Hematopoietic multipotent progenitor cell treated with erythropoietin and hydrocortisone succinate and interleukin-3 and kit ligand, for 4 days (in vitro differentiated cells): Measurements from ENCODE around the gene DPH7.
"Not testable (repeated sequence)": the region's sequence is repeated elsewhere in the genome, so short reads cannot be mapped to it uniquely, and the experiment has no call there.

ENCODE experiments used
- DNase-seq: peaks from one replicate; pipeline ENCODE4 v3.0.0-alpha.2; 2015

Gene DPH7

DNA sequence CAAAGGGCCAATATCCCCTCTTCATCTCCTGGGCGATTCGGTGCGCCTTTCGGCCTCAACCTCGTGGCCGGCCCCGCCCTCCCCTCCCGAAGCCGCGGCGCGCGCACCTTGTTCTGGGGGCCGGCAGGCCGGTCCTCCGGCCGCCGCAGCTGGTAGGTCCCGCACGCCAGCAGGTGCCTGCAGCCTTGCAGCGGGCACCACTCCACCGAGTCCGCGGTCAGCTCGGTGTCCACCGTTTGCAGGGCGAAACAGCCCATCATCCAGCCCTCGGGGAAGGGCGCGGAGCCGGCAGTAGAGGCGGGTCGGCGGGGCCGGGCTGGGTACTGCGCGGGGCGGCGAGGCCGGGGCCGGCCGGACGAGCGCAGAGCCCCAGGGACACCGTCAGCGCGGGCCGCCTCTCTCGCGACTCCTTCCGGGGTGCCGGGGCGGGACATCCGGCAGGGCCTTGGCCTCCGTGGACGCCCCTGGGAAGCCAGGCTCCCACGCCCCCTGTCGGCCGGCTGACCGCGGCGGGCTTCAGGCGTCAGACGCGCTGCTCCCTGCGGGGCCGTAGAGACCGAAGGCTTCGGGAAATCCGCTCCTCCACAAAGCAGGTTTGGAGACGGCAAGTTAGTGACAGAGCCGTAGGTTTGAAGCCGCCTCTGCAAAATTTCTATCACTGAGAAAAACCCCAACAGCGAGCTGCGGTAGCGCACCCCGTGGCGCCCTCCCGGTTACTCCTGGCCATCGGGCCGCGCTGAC, at the start of gene DPH7:
Gene DPH7 (minus strand): TSS at position 408 of the 741 bp plus-strand sequence. CDS start 148 bp downstream, at position 260.
- peak; percentile 97 for DNase-seq

DNA sequence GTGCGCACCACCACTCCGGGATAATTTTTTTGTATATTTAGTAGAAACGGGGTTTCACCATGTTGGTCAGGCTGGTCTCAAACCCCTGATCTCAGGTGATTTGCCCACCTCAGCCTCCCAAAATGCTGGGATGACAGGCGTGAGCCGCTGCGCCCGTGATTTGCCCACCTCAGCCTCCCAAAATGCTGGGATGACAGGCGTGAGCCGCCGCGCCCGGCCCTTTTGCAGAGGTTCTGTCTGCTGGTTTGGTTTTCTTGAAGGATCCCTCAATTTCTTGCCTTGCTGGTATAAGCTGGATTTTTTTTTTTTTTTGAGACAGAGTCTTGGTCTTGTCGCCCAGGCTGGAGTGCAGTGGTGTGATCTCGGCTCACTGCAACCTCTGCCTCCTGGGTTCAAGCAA, 48.7 kb upstream of the DPH7 start:
- not testable (repeated sequence) for DNase-seq

DNA sequence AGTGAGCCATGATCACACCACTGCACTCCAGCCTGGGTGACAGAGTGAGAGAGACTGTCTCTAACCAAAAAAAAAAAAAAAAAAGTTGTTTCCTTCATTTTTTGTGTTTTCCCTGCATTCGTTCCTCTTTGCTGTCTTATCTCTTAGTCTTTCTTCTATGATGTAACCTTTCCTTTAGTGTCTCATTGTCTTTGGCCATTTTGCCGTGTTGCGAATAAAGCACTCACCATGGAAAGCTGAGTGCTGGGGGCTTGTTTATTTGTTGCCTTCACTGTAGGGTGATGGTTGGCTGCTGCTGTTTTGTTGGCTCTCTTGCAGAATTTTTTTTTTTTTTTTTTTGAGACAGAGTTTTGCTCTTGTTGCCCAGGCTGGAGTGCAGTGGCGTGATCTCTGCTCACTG, 47.7 kb upstream of the DPH7 start:
- DNase-seq, result peak; percentile 60

DNA sequence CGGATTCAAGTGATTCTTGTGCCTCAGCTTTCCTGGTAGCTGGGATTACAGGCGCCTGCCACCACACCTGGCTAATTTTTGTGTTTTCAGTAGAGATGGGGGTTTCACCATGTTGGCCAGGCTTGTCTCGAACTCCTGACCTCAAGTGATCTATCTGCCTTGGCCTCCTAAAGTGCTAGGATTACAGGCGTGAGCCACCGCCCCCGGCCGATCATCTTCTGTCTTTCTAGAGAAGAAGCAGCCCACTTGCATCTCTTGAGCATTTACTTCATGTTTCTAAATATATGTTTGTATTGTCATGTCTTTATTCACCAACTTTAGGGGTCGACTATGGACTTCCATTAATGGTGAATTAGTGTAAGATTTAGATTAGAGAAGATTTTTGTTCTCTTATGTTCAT, 43.5 kb upstream of the DPH7 start:
- not testable (repeated sequence) for DNase-seq

- peak; percentile 74 for DNase-seq
These were observed 42.5 kb upstream of the DPH7 start for GRCh38 chr9:137621131-137621757.

DNA sequence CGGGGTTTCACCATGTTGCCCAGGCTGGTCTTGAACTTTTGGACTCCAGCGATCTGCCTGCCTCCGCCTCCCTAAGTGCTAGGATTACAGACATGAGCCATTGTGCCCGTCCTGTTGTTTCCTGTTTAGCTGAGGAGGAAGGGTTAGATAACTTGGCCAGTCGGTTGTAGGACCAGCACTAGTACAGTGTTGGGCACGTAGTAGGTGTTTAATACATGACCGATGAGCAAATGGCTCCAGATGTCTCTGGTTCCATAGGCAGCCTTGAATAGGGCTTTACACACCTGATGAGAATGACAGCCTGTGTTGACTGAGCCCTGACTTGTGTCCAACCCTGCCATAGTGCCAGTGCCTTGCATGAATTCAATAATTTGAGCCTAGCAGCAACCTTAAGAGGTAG, 41.9 kb upstream of the DPH7 start:
- no peak for DNase-seq

GRCh38 chr9:137620048-137620405, 41.3 kb upstream of the DPH7 start:
- no peak for DNase-seq

- DNase-seq, result peak; percentile 65
These were observed 40.7 kb upstream of the DPH7 start for GRCh38 chr9:137619240-137620047.

DNA sequence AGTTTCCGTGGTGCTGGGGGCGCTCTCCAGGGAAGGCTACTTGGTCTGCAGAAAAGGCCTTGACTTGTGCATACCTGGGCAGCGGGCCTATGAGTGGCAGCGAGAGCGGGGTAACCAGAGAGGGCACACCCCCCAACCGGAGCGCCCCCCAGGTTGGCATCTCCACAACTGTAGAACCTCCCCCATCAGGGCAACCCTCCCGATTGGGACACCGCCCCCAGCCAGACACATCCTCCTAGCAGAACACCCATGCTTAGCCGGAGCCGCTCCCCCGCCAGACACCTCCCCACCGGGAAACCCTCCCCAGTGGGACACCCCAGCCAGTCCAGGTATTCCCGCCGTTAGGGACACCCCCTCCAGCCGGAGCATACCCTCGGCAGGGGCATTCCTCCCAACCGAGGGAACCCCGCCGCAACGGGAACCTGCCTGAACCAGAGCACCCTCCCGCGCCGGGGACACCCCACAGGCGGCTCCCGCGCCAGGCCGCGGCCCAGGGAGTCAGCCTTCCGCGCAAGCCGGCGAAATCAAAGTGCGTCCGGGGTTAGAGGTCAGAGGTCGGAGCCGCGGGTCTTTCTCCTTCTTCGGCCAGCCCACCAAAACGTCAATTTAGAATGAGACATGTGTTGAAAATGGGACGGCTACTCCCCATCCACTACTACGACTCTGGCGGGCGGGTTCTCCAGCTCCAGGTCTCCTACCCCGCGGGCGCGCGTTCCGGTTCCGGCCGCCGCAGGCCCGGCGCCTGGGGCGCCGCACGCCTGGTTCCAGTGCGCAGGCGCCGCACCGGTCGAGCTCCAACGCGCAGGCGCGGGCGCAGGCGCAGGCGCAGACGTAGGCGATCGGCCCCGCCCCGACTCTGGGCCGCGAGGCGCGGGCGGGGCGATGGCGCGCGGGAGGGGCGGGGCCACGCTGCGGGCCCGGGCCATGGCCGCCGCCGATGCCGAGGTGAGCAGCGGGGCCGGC, 39.7 kb upstream of the DPH7 start, which contains the start of gene EHMT1:
Gene EHMT1 (plus strand): TSS at position 901 of the 963 bp plus-strand sequence. CDS start 24 bp downstream, at position 925.
- peak; percentile 94 for DNase-seq

DNA sequence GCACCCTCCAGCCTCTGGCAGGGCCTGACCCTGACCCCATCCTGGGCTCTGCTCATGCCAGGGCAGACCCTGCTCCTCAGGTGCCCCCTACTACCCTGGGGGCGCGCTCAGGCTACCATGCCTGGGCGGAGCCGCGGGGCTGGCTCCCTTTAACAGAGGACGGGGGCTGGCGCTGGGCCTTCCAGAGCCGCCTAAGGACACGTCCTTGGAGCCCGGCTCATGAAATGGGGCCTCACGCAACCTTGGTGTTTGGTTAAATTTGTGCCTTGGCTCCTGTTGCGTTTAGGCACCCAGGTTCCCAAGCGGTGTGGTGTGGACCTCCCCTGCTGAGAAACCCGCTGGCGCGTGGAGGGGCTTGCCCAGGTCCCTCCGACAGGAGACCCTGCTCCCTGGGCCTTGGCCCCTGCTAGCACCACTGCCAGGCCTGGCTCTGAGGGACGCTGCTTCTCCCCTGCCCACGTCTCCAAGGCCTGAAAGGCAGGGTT, 36.7 kb upstream of the DPH7 start:
- no peak for DNase-seq

DNA sequence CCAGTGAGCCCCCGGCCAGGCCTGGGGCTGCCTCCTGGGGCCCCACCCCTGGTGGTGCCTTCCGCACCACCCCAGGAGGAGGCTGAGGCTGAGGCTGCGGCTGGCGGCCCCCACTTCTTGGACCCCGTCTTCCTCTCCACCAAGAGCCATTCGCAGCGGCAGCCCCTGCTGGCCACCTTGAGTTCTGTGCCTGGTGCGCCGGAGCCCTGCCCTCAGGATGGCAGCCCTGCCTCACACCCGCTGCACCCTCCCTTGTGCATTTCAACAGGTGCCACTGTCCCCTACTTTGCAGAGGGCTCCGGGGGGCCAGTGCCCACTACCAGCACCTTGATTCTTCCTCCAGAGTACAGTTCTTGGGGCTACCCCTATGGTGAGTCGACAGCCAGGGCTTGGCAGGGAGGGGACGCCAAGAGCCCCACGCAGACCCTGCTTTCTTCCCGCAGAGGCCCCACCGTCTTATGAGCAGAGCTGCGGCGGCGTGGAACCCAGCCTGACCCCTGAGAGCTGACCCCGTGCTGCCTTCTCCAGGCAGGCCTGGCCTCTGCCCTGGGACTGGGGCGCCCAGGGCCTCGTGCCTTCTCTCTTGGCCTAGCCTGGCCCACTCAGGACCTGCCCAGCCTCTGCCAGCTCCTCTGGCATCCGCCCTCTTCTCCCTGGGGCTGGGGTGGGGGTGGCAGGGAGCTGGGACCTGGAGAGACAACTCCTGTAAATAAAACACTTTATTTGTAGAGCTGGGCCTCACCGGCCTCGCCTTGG, 36.1 kb upstream of the DPH7 start:
- peak; percentile 45 for DNase-seq

- DNase-seq, result no peak
These were observed 35.2 kb upstream of the DPH7 start for GRCh38 chr9:137613738-137614523.

GRCh38 chr9:137613259-137613658, 34.5 kb upstream of the DPH7 start:
- DNase-seq, result no peak

DNA sequence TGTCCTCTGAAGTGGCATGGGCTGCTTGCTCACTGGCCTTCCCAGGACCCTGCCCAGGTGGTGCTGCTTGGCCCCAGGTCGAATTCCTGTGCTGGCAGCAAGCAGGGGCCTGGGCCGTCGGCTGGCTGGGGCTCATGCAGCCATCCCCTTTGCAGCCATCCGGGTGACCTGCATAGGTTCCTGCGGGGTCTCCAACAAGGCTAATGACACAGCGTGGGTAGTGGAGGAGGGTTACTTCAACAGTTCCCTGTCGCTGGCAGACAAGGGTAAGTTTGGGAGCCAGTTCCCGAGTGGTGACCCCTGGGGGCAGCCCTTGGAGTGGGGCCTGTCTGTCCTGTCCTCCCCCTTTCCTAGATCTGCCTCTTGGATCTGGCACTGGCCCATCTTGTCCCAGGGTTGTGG, 34.0 kb upstream of the DPH7 start:
- DNase-seq, result no peak

DNA sequence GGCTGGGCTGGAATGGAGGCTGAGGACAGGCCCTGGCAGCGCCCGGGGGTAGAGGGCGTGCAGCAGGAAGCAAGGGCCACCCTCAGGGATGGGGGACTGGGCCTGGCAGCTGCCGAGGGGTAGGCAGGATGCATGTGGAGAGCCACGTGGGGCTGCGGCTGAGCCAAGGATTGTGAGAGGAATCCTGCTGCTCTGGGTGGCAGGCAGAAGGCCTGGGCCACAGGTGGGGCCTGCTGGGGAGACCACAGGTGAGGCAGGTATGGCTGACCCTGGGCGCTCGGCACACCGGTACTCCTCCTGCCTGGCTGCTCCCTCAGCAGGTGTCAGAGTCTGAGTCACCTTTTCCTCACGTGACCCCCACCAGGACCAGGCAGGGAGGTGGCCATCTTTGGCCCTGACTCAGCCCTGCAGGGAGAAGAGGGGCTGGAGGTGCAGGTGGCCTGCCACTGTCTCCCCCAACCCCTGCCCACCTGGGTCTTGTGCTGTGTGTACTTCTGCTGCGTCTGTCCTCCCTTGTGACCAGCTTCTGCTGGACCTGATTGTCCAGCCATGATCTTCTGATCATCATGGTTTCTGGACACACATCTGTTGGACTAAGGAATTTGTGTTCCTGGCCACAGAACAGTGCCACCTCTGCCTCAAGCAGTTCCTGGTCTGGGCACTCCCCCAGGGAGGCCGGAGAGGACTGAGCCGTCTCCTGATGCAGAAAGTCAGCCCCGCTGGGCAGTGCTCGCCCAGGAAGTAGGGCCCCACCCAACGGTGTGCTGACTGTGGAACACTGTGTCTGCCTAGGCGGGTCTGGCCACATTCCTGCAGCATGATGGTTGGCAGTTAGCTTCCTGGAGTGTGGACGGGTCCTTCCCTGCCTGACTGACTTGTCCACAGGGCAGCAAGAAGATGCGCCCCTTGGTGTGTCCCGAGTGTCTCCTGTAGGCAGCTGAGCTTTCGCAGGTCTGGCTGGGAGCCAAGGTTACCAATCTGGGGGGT, 33.2 kb upstream of the DPH7 start:
- peak; percentile 41 for DNase-seq

DNA sequence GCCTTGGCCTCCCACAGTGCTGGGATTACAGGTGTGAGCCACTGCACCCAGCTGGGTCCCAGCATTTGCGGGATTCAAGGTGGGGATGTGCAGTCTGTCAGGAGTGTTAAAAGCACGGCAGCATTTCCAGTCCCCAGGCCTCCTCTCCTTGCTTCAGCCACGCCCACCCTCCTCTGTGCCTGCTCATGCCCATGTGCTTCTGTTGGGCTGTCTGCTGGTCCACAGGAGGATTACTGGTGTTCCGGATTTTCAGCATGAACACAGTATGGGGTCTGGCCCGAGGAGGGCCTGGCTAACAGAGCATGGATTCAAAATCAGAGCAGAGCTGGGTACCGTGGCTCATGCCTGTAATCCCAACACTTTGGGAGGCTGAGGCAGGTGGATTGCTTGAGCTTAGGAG, 32.2 kb upstream of the DPH7 start:
- DNase-seq, result no peak

GRCh38 chr9:137607141-137607857, 28.6 kb upstream of the DPH7 start:
- DNase-seq, result no peak

DNA sequence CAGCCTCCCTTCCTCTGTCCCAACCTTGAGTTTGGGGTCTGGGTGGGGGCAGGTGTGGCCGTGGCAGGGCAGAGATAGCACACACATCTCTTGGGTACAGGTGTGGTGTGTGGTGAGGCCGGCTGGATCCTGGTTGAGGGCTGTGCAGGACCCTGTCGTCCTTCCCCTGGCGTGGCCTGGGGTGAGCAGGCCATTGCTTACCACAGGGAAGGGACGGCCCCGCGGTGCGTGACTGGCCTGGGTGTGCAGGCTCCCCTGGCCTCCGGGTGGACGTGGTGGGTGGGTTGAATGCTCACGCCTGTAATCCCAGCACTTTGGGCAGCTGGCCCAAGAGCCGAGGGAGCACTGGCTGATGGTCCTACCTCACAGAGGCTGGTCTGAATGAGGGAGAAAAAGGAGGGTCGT, 28.0 kb upstream of the DPH7 start:
- no peak for DNase-seq
